ENCODE data around the gene SPNS3.

SPNS3 gene

GRCh38 chr17:4490637-4491061 is 56.9 kb downstream of the SPNS3 start:
- no peak for DNase-seq

DNA sequence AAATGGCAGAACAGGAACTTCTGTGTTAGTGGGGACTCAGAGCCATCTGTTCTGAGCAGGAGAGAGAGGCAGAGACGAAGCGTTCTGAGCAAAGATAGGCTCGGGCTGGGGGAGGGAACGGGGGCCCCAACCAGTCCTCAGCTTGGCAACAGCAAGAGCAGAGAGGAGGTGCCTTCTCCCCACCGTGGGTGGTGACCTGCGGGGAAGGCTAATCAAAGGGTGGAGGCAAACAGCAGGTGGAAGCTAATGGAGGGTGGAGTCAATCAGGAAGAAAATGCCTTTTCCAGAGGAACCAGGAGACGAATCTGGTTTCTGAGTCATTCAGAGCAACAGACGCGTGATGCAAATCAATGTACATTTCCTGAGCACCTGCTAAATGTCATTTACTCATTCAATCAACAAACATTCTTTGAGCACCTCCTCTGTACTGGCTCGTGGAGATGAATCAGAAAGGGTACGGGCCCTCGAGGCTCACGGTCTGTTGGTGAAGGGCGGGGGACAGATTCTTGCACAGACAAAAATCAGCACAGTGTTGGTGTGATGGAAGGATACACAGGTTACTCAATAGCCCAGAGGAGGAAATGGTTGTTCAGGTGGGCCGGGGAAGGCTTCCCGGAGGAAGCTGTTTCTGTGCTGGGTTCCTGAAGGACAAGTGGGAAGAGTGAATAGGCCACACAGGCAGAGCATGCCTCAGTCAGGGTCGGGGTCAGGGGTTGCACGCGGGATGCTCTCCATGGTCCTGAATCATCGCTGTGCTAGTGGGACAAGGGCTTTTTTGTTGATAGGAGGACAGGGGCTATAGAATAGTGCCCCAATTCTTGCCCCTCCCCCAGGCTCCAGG is 59.2 kb downstream of the SPNS3 start:
- no peak for DNase-seq

DNA sequence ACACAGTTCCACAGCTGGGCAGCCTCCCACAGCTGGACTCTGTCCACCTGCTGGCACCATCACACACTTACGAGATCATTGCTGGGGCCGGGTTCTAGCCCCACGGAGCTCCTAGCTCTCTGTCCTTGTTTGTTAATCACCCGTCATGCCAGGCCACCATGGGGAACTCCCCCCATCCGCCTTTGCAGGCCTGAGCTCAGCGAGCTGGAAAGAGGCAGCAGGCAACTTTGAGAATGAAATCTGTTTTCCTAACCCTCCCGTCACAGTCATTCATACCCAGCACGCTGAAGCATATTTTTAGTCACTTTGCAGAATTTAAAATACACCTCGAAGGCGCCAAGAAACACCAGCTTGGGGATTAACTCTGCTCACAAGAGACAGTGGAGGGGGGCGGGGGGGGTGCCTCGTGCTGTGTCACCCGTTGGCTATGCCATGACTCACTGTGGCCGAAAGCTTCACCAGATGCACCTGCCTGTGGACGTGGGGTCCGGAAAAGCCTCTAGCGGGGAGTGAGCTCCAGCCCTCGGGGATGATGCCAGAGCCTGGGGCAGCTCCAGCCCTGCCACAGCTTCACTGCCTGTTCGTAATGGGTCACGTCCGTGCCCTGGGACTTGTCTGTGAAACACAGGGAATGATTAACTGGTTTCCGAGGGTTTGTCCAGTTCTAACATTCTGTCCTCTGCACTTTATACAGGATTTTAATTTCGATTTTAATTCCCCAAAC is 63.5 kb downstream of the SPNS3 start:
- no peak for DNase-seq

DNA sequence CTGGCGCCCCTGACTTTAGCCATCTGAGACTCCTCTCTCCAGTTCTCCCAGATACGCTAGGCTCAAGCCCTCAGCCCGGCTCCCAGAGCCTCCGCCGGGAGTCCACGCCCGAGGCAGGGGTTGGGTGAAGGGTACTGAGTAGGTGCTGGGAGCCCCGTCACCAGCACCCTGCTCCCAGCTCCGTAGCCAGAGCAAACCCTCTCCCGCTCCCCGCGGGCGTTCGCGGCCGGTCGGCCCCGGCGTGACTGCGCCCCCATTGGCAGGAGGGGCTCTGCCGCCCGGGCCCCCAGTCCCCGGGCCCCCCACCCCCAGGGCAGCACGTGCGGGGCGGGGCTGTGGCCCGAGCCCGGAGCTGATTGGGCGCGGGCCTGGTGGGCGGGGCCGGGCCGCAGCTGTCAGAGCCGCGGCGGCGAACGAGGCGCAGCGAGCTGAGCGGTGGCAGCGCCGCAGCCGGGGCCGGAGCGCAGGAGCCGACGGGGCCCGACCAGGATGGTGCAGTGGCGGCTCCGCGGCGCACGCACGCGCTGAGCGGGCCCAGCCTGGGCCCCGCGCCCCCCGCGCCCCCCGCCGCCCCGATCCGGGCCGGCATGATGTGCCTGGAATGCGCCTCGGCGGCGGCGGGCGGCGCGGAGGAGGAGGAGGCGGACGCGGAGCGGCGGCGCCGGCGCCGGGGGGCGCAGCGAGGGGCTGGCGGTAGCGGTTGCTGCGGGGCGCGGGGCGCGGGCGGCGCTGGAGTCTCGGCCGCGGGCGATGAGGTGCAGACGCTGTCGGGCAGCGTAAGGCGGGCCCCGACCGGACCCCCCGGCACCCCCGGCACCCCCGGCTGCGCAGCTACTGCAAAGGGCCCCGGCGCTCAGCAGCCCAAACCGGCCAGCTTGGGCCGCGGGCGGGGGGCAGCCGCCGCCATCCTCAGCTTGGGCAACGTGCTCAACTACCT is 65.0 kb downstream of the SPNS3 start, which contains the start of gene SPNS2:
TSS of gene SPNS2 (plus strand) at position 421 of the 937 bp plus-strand sequence. CDS start at position 588, 167 bp downstream.
- DNase-seq, result peak; percentile 68

GRCh38 chr17:4499431-4500190 is 65.9 kb downstream of the SPNS3 start:
- DNase-seq, result no peak

DNA sequence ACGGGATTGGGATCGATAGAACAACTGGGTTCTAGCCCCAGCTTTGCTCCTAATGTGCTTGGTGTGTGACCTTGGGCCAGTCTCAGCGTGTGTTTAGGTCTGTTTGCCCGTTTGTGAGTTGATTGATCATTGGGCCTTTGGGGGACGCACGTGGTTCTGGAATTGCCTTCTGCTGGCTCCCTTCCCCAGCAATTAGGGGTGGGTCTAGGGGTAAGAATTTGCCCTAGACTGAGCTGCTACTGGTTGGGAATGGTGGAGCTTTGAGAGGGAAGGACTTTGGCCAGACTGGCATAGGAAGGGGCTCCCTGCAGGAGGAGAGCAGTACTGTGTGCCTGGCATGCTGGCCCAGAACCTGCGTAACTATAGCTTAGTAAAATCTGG is 66.4 kb downstream of the SPNS3 start:
- DNase-seq, result no peak

DNA sequence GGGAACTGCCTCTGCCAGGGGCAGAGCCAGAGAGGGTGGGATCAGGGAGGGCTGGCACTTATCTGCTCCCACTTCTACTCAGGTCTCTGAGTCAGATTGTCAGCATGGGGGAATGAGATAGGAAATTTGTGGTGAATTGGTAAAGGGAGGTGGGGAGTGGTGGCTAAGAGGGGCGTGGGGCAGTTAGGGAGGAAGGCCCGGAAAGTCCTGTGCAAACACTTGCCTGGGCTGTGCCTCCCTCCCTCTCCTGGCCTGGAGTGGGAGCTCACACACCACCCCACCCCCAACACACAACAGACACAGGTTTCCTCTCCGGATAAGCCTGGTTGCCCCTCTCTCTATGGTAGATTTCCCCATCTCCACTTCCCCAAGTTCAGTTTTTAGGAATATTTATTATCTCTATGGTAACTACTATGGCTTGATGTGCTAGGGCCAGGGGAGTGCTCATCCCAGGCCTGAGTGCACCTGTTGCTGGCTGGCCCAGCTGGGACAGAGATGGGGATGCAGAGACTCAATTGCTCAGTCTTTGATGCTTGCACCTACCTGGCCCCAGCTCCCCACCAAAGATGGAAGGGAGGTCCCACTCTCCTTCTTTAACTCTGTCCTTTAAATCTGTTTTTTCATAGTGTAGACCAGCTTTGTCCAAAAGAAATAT is 67.7 kb downstream of the SPNS3 start:
- DNase-seq, result no peak

- DNase-seq, result no peak
These were observed 68.9 kb downstream of the SPNS3 start for GRCh38 chr17:4502466-4503154.

- DNase-seq, result no peak
These were observed 69.7 kb downstream of the SPNS3 start for GRCh38 chr17:4503283-4504025.

GRCh38 chr17:4504188-4504587 is 70.4 kb downstream of the SPNS3 start:
- no peak for DNase-seq

DNA sequence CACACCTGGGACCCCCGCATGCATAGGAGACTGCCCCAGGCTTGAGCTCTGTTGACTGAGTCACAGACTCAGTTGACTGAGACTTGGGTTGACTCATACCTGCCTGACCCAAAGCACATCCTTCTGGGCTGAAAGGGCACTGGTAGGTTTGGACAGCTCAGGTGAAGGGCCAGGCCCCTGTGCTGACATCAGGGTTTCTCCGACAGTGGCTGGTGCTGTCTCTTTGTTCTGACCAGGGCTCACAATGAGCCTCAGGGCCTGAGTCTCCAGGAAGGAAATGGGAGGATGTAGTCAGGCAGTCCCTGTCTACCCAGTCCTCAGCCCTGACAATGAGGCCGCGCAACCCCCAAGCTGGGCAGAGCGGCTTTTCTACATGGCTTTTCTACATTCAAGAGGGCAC is 71.4 kb downstream of the SPNS3 start:
- DNase-seq, result no peak

GRCh38 chr17:4506175-4506813 is 72.6 kb downstream of the SPNS3 start:
- no peak for DNase-seq

DNA sequence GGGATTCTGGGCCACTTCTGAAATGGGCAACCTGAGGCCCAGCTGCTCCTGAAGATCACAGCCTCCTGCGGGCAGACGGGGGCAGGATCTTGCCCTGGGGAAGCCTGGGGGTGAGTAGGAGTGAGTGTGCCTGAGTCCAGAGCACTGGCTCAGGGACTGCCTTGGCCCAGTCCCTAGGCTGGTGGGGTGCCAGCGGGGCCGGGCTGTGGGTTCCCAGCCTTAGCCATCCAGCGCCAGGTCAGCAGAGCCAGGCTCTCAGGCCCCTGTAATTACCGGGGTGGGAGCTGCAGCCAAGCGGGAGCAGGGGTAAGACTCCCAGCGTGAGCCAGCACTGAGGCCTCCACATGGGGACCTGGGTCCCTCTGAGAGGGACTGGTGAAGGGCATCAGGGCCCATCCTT is 73.2 kb downstream of the SPNS3 start:
- no peak for DNase-seq

- no peak for DNase-seq
These were observed 73.8 kb downstream of the SPNS3 start for GRCh38 chr17:4507361-4508111.

DNA sequence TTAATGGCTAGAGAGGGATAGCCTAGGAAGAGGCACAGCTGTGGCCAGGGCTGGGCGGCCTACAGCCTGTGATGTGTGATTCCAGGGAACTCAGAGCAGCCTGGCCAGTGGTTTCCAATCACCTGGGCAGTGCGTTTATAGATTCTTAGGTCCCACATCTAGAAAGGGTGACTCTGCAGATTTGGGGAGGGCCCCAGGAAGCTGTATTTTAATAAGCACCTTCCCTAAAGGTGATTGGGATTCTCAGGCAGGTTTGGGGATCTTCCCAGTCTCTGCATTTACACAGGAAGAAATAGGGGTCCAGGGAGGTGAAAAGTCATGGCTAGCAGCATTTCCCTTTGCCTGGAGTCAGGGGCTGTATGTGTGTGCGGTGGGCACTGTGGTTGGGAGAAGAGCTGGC is 74.5 kb downstream of the SPNS3 start:
- no peak for DNase-seq

- DNase-seq, result peak; percentile 53
These were observed 75.7 kb downstream of the SPNS3 start for GRCh38 chr17:4509401-4509800.

DNA sequence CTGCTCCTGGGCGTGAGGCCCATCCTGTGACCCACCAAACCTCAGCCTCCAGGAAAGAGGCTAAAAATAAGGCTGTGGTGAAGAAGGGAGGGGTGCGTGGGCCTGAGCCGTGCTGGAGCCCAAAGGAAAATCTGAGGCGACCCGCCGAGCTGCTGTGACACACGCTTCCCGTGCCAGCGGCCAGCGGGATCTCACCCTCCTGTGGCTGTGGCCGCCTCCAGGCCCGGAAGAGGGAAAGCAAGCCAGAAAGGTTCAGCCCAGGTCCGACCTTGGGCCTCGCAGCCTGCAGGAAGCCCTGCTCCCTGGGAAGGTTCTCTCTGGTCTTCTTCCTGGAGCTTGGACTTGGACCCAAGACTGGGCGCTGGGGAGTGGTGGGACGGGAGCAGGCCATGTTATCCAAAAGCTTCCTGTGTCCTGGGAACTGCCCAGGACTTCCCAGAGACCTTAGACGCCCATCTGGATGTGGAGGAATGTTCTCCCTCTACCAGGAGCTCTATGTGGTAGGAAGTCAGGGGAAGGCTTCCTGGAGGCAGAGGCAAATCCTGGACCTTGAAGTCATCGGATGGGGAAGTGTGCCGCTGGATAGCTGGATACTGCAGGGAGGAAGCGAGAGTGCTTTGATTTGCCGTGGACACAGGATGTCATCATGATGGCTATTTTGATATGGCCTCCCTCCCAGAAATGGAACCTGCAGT is 76.3 kb downstream of the SPNS3 start:
- no peak for DNase-seq

DNA sequence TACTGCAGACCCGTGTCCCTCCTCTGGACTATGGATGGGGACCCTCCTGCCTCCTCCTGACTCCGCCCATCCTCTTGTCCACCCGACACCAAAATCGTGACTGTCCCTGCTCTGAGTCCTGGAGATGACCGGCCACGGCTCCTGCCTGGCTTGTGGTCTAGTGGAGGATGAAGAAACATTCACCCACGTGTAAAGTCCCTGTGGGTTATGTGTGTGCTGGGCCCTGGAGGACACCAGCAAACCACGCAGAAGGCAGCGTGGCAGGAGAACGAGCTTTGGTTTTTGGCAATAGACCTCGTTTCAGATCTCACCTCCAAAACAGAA is 76.8 kb downstream of the SPNS3 start:
- DNase-seq, result no peak

All from activated CD4-positive, alpha-beta T cell treated with anti-CD3 and anti-CD28 coated beads, Interleukin-2, Interleukin-6, amounts not matched to agents 100 ng/mL and 50 ng/mL, durations not matched to agents 16 hours and 8 hours (primary cell).